ENCODE results near the gene KCNK7. TPM values are rescaled to one million over a fixed set of nuclear protein-coding genes. Genes with fewer than 3 reads are reported as not detected.

Gene KCNK7
- total RNA-seq, 4 donors from 2014 or later: 0.99 to 1.2 (median 1.2) TPM

- H3K4me1 ChIP-seq: peaks cover 47 to 66% (median 62%) of the 10 kb centered on the region in 4 donors
- intact Hi-C loops (cut with DNase I): no loop called here
- TF ChIP-seq POLR2A (IDR thresholded peaks at IDR 0.05; ENCODE audit: low read depth) (no peak), EP300 (IDR thresholded peaks at IDR 0.05) (peak; percentile 58), POLR2AphosphoS5 (IDR thresholded peaks at IDR 0.05) (peak; percentile 69 to 74)
- H3K36me3 ChIP-seq: peaks cover 25 to 77% (median 69%) of the 10 kb centered on the region in 4 donors
- no peaks in the 10 kb centered on the region for H3K27me3 ChIP-seq
- H3K27ac ChIP-seq (replicated peaks in 1 of 4): peak overlapping the region; percentile 83 to 96 (median 84)
- H3K4me3 ChIP-seq: peak overlapping the region; percentile 44 to 50 (median 46)
- no peaks in the 10 kb centered on the region for H3K9me3 ChIP-seq
- peak; percentile 99 for DNase-seq (ENCODE audit: extremely low spot score)
- WGBS: 40% methylated on average over 14 of the region's 67 CpGs
Observed at GRCh38 chr11:65606876-65607613, 11.4 kb upstream of the KCNK7 start.

DNA sequence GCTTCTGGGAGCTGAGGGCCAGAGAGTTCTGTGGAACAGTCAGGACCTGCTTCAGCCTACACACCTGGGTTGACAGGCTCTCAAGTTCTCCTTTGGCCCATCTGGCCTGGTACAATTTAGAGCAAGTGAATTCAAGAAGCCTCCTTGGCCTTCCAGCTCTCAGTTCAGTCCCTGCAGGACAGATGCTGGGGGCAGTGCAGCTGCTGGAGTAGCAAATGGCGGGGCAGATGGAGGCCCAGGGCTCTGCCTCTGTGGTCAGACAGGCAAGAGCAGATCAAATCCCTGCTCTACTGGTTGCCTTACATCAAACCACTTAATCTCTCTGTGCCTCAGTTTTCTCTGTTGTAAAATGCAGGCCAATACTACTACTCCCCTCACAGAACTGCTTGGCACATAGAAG, 8.7 kb upstream of the KCNK7 start:
- no peak overlapping the region for H3K4me3 ChIP-seq
- H3K36me3 ChIP-seq: peaks cover 25 to 91% (median 78%) of the 10 kb centered on the region in 4 donors
- H3K27me3 ChIP-seq: no peaks in the 10 kb centered on the region
- H3K9me3 ChIP-seq: no peaks in the 10 kb centered on the region
- 100% methylated on average over 1 of the region's 1 CpG for WGBS
- DNase-seq (ENCODE audit: extremely low spot score): no peak
- H3K27ac ChIP-seq (replicated peaks in 1 of 4): peak overlapping the region in 1 of 4 donors; percentile 96
- H3K4me1 ChIP-seq: peaks cover 23 to 38% (median 34%) of the 10 kb centered on the region in 4 donors
- intact Hi-C loops (cut with DNase I): no loop called here
- no peak for TF ChIP-seq POLR2A (IDR thresholded peaks at IDR 0.05; ENCODE audit: low read depth)

GRCh38 chr11:65599955-65600246, 4.3 kb upstream of the KCNK7 start:
- no peak for DNase-seq (ENCODE audit: extremely low spot score)
- Histone ChIP-seq H3K27me3 (no peaks in the 10 kb centered on the region), H3K9me3 (no peaks in the 10 kb centered on the region), H3K4me1 (peaks cover 6 to 13% (median 12%) of the 10 kb centered on the region in 4 donors), H3K4me3 (no peak overlapping the region), H3K27ac (replicated peaks in 1 of 4) (no peak overlapping the region), H3K36me3 (peaks cover 9 to 81% (median 74%) of the 10 kb centered on the region in 4 donors)
- intact Hi-C loops (cut with DNase I): no loop called here
- 100% methylated on average over 1 of the region's 6 CpGs for WGBS
- no peak for TF ChIP-seq POLR2AphosphoS5 (IDR thresholded peaks at IDR 0.05)
- no peak for TF ChIP-seq CTCF (IDR thresholded peaks at IDR 0.05)
- TF ChIP-seq POLR2A (IDR thresholded peaks at IDR 0.05; ENCODE audit: low read depth): no peak
- TF ChIP-seq EP300 (IDR thresholded peaks at IDR 0.05): no peak

GRCh38 chr11:65599216-65599954, 3.8 kb upstream of the KCNK7 start:
- WGBS: 84% methylated on average over 42 of the region's 49 CpGs
- Histone ChIP-seq H3K4me1 (peaks cover 6 to 17% (median 15%) of the 10 kb centered on the region in 4 donors), H3K27me3 (no peaks in the 10 kb centered on the region), H3K27ac (replicated peaks in 1 of 4) (no peak overlapping the region), H3K9me3 (no peaks in the 10 kb centered on the region), H3K4me3 (no peak overlapping the region), H3K36me3 (peaks cover 6 to 76% (median 69%) of the 10 kb centered on the region in 4 donors)
- no peak for TF ChIP-seq POLR2A (IDR thresholded peaks at IDR 0.05; ENCODE audit: low read depth)
- TF ChIP-seq CTCF (IDR thresholded peaks at IDR 0.05): no peak
- TF ChIP-seq EP300 (IDR thresholded peaks at IDR 0.05): no peak
- TF ChIP-seq POLR2AphosphoS5 (IDR thresholded peaks at IDR 0.05): no peak
- no peak for DNase-seq (ENCODE audit: extremely low spot score)
- intact Hi-C loops (cut with DNase I): no loop called here

GRCh38 chr11:65598258-65598699, 2.7 kb upstream of the KCNK7 start:
- 91% methylated on average over 8 of the region's 16 CpGs for WGBS

More at GRCh38 chr11:65598258-65598699, 2.7 kb upstream of the KCNK7 start:
- intact Hi-C loops (cut with DNase I): no loop called here
- Histone ChIP-seq H3K27me3 (no peaks in the 10 kb centered on the region), H3K36me3 (peaks cover 6 to 70% (median 61%) of the 10 kb centered on the region in 4 donors), H3K27ac (replicated peaks in 1 of 4) (no peak overlapping the region), H3K9me3 (no peaks in the 10 kb centered on the region), H3K4me3 (no peak overlapping the region), H3K4me1 (peaks cover 15 to 28% (median 25%) of the 10 kb centered on the region in 4 donors)
- DNase-seq (ENCODE audit: extremely low spot score): no peak
- TF ChIP-seq POLR2AphosphoS5 (IDR thresholded peaks at IDR 0.05): no peak
- TF ChIP-seq CTCF (IDR thresholded peaks at IDR 0.05): no peak
- no peak for TF ChIP-seq EP300 (IDR thresholded peaks at IDR 0.05)
- TF ChIP-seq POLR2A (IDR thresholded peaks at IDR 0.05; ENCODE audit: low read depth): no peak
